ENCODE measurements around the gene CCDC88C.

DNA sequence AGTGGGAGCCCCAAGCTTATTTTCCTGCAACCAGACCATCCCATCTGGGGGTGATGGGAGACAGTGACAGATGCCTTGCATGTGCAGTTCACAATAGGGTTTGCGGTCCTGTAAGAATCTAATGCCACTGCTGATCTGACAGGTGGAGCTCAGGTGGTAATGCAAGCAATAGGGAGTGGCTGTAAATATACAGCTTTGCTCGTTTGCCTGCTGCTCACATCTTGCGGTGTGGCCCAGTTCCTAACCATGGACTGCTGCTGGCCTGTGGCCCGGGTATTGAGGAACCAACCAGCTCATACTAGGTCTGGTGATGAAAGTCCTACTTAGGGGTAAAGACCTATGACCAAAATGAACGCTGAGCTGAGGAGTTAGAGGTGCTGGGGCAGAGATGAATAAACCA lies 36.1 kb upstream of the CCDC88C start:
- no peak for TF ChIP-seq EZH2 (IDR thresholded peaks at IDR 0.05; ENCODE audit: borderline replicate concordance, low read length)
- TF ChIP-seq, protein P1, sequence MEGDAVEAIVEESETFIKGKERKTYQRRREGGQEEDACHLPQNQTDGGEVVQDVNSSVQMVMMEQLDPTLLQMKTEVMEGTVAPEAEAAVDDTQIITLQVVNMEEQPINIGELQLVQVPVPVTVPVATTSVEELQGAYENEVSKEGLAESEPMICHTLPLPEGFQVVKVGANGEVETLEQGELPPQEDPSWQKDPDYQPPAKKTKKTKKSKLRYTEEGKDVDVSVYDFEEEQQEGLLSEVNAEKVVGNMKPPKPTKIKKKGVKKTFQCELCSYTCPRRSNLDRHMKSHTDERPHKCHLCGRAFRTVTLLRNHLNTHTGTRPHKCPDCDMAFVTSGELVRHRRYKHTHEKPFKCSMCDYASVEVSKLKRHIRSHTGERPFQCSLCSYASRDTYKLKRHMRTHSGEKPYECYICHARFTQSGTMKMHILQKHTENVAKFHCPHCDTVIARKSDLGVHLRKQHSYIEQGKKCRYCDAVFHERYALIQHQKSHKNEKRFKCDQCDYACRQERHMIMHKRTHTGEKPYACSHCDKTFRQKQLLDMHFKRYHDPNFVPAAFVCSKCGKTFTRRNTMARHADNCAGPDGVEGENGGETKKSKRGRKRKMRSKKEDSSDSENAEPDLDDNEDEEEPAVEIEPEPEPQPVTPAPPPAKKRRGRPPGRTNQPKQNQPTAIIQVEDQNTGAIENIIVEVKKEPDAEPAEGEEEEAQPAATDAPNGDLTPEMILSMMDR (IDR thresholded peaks at IDR 0.05; ENCODE audit: low read length), result no peak
